Ishikawa (cell line): ENCODE measurements around the gene CAMTA1.

Source experiments
- TAF1 ChIP-seq: IDR thresholded peaks from 2 replicates; pipeline ENCODE4 v1.6.1; 2012; ENCODE audit warnings: low read depth, mild to moderate bottlenecking
- YY1 ChIP-seq: IDR thresholded peaks from 2 replicates; pipeline ENCODE4 v1.6.1; 2012; ENCODE audit warnings: low read depth
- TF ChIP-seq, protein P1 (sequence below): IDR thresholded peaks from 2 replicates; pipeline ENCODE4 v1.6.1; 2012
- TF ChIP-seq, protein P2 (sequence below): IDR thresholded peaks from 2 replicates; pipeline ENCODE4 v1.6.1; 2012
- TF ChIP-seq, protein P3 (sequence below): IDR thresholded peaks from 2 replicates; pipeline ENCODE4 v1.6.1; 2012; ENCODE audit warnings: low read depth, mild to moderate bottlenecking

DNA sequence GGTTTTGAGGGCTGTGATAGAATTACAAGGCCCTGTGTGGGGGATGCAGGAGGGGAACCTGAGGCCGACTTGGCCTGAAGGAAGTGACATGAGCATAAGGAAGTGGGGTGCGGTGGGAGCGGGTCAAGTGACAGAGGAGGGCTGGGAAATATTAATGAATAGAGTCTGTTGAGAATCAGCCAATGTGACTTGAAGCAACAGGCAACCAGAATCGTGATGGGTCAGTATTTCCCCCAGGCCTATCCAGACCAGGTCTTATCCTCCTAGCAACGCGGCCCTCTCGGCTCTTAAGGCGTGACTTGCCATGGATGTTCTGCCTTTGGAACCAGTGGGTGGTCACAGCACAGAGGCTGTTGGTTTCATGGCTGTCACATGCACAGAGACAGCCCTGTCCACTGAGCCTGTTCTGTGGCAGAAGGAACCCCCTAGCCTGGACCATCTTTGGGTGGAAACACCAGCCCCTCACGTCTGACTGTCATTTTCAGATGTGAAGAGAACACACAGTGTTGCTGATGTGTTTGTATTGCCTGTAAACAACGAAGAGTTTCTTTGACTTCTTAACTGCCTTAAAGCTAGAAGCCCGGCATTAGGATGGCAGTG is 468.8 kb downstream of the CAMTA1 start:
- TF ChIP-seq, protein P1, sequence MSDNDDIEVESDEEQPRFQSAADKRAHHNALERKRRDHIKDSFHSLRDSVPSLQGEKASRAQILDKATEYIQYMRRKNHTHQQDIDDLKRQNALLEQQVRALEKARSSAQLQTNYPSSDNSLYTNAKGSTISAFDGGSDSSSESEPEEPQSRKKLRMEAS, result no peak
- TF ChIP-seq, protein P2, sequence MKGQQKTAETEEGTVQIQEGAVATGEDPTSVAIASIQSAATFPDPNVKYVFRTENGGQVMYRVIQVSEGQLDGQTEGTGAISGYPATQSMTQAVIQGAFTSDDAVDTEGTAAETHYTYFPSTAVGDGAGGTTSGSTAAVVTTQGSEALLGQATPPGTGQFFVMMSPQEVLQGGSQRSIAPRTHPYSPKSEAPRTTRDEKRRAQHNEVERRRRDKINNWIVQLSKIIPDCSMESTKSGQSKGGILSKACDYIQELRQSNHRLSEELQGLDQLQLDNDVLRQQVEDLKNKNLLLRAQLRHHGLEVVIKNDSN, result no peak
- TF ChIP-seq YY1, result no peak
- TF ChIP-seq, protein P3, sequence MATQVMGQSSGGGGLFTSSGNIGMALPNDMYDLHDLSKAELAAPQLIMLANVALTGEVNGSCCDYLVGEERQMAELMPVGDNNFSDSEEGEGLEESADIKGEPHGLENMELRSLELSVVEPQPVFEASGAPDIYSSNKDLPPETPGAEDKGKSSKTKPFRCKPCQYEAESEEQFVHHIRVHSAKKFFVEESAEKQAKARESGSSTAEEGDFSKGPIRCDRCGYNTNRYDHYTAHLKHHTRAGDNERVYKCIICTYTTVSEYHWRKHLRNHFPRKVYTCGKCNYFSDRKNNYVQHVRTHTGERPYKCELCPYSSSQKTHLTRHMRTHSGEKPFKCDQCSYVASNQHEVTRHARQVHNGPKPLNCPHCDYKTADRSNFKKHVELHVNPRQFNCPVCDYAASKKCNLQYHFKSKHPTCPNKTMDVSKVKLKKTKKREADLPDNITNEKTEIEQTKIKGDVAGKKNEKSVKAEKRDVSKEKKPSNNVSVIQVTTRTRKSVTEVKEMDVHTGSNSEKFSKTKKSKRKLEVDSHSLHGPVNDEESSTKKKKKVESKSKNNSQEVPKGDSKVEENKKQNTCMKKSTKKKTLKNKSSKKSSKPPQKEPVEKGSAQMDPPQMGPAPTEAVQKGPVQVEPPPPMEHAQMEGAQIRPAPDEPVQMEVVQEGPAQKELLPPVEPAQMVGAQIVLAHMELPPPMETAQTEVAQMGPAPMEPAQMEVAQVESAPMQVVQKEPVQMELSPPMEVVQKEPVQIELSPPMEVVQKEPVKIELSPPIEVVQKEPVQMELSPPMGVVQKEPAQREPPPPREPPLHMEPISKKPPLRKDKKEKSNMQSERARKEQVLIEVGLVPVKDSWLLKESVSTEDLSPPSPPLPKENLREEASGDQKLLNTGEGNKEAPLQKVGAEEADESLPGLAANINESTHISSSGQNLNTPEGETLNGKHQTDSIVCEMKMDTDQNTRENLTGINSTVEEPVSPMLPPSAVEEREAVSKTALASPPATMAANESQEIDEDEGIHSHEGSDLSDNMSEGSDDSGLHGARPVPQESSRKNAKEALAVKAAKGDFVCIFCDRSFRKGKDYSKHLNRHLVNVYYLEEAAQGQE, result no peak
- no peak for TF ChIP-seq TAF1
